Endodermal cell (in vitro differentiated cells): ENCODE measurements around the gene TMTC3. TPM values are rescaled to one million over a fixed set of nuclear protein-coding genes. Genes with fewer than 3 reads are reported as not detected.

Experiments used
- DNase-seq: peaks from one replicate; pipeline ENCODE4 v3.0.0-alpha.2; 2017
- H3K27ac ChIP-seq: 2 replicates; pipeline ENCODE4 v1.5.1; 2013; ENCODE audit warnings: mild to moderate bottlenecking, low read depth, low read length, moderate library complexity
- H3K27me3 ChIP-seq: 2 replicates; pipeline ENCODE4 v1.6.1; 2013; ENCODE audit warnings: mild to moderate bottlenecking, low read length, moderate library complexity; ENCODE audit not compliant: insufficient read depth, control insufficient read depth, poor library complexity, severe bottlenecking
- H3K36me3 ChIP-seq: 2 replicates; pipeline ENCODE4 v1.7.0; 2013; ENCODE audit warnings: mild to moderate bottlenecking, low read length, moderate library complexity; ENCODE audit not compliant: control insufficient read depth, insufficient read depth
- H3K4me1 ChIP-seq: one replicate; pipeline ENCODE4 v1.7.0; 2013; ENCODE audit warnings: low read length; ENCODE audit not compliant: control insufficient read depth, insufficient read depth
- H3K4me3 ChIP-seq: 2 replicates; pipeline ENCODE4 v1.5.1; 2013; ENCODE audit warnings: mild to moderate bottlenecking, low read length, moderate library complexity
- H3K9ac ChIP-seq: 2 replicates; pipeline ENCODE4 v1.6.1; 2013; ENCODE audit warnings: mild to moderate bottlenecking, low read length, moderate library complexity; ENCODE audit not compliant: poor library complexity, severe bottlenecking; ENCODE audit errors: extremely low read depth
- H3K9me3 ChIP-seq: 2 replicates; pipeline ENCODE4 v1.6.1; 2013; ENCODE audit warnings: mild to moderate bottlenecking, low read length, moderate library complexity; ENCODE audit not compliant: control insufficient read depth
- H3K27ac Mint-ChIP-seq: 2 replicates; pipeline ENCODE4 v1.8.0; 2020; ENCODE audit warnings: mixed read lengths
- H3K27me3 Mint-ChIP-seq: 2 replicates; pipeline ENCODE4 v1.8.0; 2021; ENCODE audit warnings: mild to moderate bottlenecking, mixed read lengths; ENCODE audit not compliant: insufficient read depth
- H3K36me3 Mint-ChIP-seq: 2 replicates; pipeline ENCODE4 v1.8.0; 2020; ENCODE audit warnings: low read depth, mixed read lengths
- H3K4me1 Mint-ChIP-seq: 2 replicates; pipeline ENCODE4 v1.8.0; 2020; ENCODE audit warnings: mixed read lengths
- H3K4me3 Mint-ChIP-seq: 2 replicates; pipeline ENCODE4 v1.8.0; 2020; ENCODE audit warnings: mild to moderate bottlenecking, moderate library complexity, mixed read lengths
- H3K9me3 Mint-ChIP-seq: 2 replicates; pipeline ENCODE4 v1.8.0; 2020; ENCODE audit warnings: mild to moderate bottlenecking, mixed read lengths
- CTCF ChIP-seq: fragments of 200-600 bp; sonication (generic); conservative IDR thresholded peaks from 2 replicates; pipeline ENCODE4 v1.5.0; 2021; ENCODE audit warnings: antibody characterized with exemption, mild to moderate bottlenecking
- WGBS, 2 experiments: methylation state at CpG; one replicate each; pipeline versions ENCODE4 v1.1.5 to v1.1.7; 2013; ENCODE audit warnings: missing lambda C conversion rate in 2 of 2, mixed read lengths in 1 of 2; ENCODE audit not compliant: insufficient coverage in 1 of 2, insufficient read length in 1 of 2; 5-methylcytosine and 5-hydroxymethylcytosine counted together
- total RNA-seq, 2 donors: library from RNA; stranded (reverse); fragmentation: NEBNext Ultra II Directional in 1 of 2; extraction: Animal tissue kit (Norgen Biotek cat#: 25700) in 1 of 2; gene quantifications; 2 replicates in 1 of 2; 3 replicates in 1 of 2; pipeline ENCODE4 v1.2.1, GENCODE V29; 2021

The TMTC3 gene
- total RNA-seq, 2 donors from 2014 or later: 49.8 to 52.9 TPM

DNA sequence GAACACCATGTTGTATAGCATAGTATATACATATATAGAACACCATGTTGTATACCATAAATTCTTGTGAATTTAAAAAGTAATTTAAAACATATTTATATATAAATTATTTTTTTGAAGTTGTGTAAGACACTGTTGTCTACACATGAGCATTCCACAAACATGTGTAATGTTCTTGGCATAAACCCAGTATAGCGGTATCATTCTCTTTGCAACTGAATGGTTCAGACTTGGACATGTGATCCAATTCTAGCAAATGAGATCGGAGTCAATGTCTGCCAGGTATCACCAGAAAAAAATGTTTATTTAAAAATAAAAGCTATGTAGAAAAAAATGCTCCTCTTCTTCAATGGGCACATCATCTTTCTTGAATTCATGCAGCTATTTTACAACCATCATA, 34.1 kb upstream of the TMTC3 start:
- peaks cover 18% of the 10 kb centered on the region for H3K4me1 Mint-ChIP-seq
- no peak overlapping the region for H3K27ac Mint-ChIP-seq
- H3K9me3 Mint-ChIP-seq: no peaks in the 10 kb centered on the region
- no peaks in the 10 kb centered on the region for H3K27me3 ChIP-seq
- H3K4me1 ChIP-seq: no peaks in the 10 kb centered on the region
- H3K27me3 Mint-ChIP-seq: no peaks in the 10 kb centered on the region
- no peak overlapping the region for H3K4me3 Mint-ChIP-seq
- no peak for TF ChIP-seq CTCF
- H3K9me3 ChIP-seq: no peaks in the 10 kb centered on the region
- H3K9ac ChIP-seq: no peak overlapping the region
- no peak overlapping the region for H3K27ac ChIP-seq
- peaks cover 23% of the 10 kb centered on the region for H3K36me3 ChIP-seq
- 93 to 100% methylated on average over 1 to 2 of the region's 2 CpGs for WGBS, 2 experiments
- no peak for DNase-seq
- peaks cover 18% of the 10 kb centered on the region for H3K36me3 Mint-ChIP-seq
- H3K4me3 ChIP-seq: no peak overlapping the region

DNA sequence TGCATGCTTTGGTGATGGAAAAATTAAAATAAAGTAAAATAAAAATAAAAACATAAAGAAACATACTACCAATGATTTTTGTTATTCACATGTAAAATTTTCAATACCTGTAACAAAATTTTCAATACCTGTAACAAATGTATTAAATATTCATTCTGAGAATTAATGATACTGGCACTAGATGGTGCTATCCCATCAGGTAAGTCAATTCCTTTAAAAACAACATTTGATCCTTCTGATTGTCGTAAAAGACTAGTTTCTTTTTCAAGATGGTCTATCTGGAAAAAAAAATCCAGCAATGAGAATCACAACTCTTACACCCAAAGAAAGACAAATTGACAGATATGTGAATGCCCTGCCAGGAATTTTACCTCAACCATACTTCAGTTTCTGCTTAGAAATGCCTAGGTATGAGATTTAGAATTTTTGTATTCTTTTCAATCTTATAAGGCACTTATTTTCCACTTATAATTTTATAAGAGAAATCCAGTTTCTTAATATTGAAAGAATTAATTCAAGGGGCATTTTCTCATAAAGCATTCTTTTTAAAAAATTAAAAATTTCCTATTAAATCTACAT, 30.9 kb upstream of the TMTC3 start:
- no peaks in the 10 kb centered on the region for H3K9me3 ChIP-seq
- no peaks in the 10 kb centered on the region for H3K9me3 Mint-ChIP-seq
- 89% methylated on average over 1 of the region's 1 CpG; no CpG with 5 or more reads in 1 of the 2 experiments for WGBS, 2 experiments
- no peak overlapping the region for H3K27ac Mint-ChIP-seq
- no peak overlapping the region for H3K27ac ChIP-seq
- DNase-seq: no peak
- peaks cover 23% of the 10 kb centered on the region for H3K36me3 Mint-ChIP-seq
- H3K27me3 Mint-ChIP-seq: no peaks in the 10 kb centered on the region
- H3K9ac ChIP-seq: no peak overlapping the region
- H3K4me3 Mint-ChIP-seq: no peak overlapping the region
- no peaks in the 10 kb centered on the region for H3K4me1 ChIP-seq
- H3K36me3 ChIP-seq: peaks cover 30% of the 10 kb centered on the region
- peak; percentile 76 for TF ChIP-seq CTCF
- peaks cover 12% of the 10 kb centered on the region for H3K4me1 Mint-ChIP-seq
- no peak overlapping the region for H3K4me3 ChIP-seq
- no peaks in the 10 kb centered on the region for H3K27me3 ChIP-seq

DNA sequence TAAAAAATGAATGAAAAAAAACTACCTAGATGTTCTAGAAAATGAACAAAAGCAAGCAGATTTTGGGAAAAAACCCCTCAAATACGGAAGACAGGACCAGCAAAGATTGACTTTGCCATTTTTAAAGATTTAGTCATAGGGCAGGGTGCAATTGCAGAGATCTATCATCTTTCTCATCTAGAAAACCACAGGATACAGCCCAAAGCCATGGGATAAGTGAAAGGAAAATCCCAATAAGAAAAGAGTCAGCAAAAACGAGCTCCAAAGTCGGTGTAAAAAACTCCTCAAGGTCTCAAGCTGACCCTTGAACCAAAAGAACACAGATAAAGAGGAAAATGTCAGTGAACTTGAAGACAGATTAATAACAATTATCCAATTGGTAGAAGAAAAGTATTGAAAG, 28.2 kb upstream of the TMTC3 start:
- H3K4me1 ChIP-seq: no peaks in the 10 kb centered on the region
- no peak for TF ChIP-seq CTCF
- H3K4me3 ChIP-seq: no peak overlapping the region
- no peak overlapping the region for H3K27ac ChIP-seq
- 52% methylated on average over 3 of the region's 3 CpGs; no CpG with 5 or more reads in 1 of the 2 experiments for WGBS, 2 experiments
- H3K9ac ChIP-seq: no peak overlapping the region
- H3K9me3 ChIP-seq: peaks cover 6% of the 10 kb centered on the region
- Mint-ChIP-seq H3K36me3 (peaks cover 33% of the 10 kb centered on the region), H3K4me1 (peaks cover 12% of the 10 kb centered on the region), H3K27me3 (no peaks in the 10 kb centered on the region), H3K4me3 (no peak overlapping the region), H3K9me3 (peaks cover 1% of the 10 kb centered on the region), H3K27ac (peak overlapping the region; percentile 35)
- H3K36me3 ChIP-seq: peaks cover 48% of the 10 kb centered on the region
- H3K27me3 ChIP-seq: no peaks in the 10 kb centered on the region
- DNase-seq: no peak
